ENCODE data around the gene VIPR2.

VIPR2 gene

GRCh38 chr7:159032322-159032721, 112.3 kb downstream of the VIPR2 start:
- DNase-seq (ENCODE audit: low spot score), result no peak
- no peak overlapping the region for H3K27ac ChIP-seq
- CTCF ChIA-PET, result no interaction called here
- POLR2A ChIA-PET (ENCODE audit: low non-redundant PET), result no interaction called here
- TF ChIP-seq, protein P1, sequence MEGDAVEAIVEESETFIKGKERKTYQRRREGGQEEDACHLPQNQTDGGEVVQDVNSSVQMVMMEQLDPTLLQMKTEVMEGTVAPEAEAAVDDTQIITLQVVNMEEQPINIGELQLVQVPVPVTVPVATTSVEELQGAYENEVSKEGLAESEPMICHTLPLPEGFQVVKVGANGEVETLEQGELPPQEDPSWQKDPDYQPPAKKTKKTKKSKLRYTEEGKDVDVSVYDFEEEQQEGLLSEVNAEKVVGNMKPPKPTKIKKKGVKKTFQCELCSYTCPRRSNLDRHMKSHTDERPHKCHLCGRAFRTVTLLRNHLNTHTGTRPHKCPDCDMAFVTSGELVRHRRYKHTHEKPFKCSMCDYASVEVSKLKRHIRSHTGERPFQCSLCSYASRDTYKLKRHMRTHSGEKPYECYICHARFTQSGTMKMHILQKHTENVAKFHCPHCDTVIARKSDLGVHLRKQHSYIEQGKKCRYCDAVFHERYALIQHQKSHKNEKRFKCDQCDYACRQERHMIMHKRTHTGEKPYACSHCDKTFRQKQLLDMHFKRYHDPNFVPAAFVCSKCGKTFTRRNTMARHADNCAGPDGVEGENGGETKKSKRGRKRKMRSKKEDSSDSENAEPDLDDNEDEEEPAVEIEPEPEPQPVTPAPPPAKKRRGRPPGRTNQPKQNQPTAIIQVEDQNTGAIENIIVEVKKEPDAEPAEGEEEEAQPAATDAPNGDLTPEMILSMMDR (conservative IDR thresholded peaks at IDR 0.05; ENCODE audit: low read depth), result no peak

DNA sequence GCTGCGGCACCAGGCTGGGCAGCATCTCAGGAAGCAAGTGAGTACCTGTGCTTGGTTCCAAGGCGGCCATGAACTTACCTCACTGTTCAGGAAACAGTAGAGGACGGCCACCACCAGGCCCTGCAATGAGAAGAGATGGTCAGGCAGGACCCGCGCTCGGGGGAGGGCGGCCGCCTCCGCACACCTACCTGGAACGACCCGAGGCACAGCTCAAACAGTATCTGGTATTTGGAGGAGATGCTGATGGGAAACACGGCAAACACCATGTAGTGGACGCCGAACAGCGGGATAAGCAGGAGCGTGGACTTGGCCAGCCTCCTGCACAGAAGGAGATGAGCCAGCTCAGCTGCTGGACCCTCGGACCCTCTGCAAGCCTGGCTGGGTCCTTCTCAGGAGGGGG, 112.9 kb downstream of the VIPR2 start:
- no peak overlapping the region for H3K27ac ChIP-seq
- POLR2A ChIA-PET (ENCODE audit: low non-redundant PET), result no interaction called here
- TF ChIP-seq, protein P1 (conservative IDR thresholded peaks at IDR 0.05; ENCODE audit: low read depth), result no peak
- DNase-seq (ENCODE audit: low spot score), result no peak
- CTCF ChIA-PET, result no interaction called here

- POLR2A ChIA-PET (ENCODE audit: low non-redundant PET), result no interaction called here
- TF ChIP-seq, protein P1 (conservative IDR thresholded peaks at IDR 0.05; ENCODE audit: low read depth), result no peak
- no peak for DNase-seq (ENCODE audit: low spot score)
- H3K27ac ChIP-seq, result no peak overlapping the region
- CTCF ChIA-PET, result no interaction called here
Observed at GRCh38 chr7:159031135-159031701, 113.4 kb downstream of the VIPR2 start.

DNA sequence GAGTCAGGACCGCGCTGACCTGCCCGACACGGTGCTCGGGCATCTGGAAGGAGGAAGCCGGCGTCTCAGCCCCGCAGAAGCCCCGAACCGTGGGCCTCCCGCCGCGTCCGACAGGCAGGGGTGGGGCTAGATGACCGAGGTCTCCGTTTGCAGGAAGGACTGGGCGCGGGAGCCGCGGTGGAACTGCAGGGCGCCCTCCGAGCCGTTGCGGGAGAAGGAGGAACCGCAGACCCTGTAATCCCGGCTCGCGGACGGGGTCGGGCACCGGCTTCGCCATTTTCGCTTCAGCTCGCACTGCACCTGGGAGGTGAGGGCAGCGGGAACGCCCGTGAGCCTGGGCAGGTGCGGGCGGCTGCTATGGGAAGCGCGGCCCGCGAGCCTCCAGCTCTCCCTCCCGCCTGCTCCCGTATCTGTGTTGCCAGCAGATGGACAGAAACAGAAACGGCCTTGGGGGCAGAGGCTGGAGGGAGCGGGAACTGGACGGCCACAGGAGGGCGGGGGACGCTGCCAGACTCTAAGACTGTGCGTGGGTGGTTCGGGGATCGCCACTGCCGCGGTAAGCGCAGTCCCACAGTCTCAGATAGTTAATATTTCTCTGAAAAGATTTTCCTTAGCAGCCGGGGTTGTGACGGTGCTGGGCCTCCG, 114.1 kb downstream of the VIPR2 start:
- POLR2A ChIA-PET (ENCODE audit: low non-redundant PET), result no interaction called here
- peak; percentile 4 for DNase-seq (ENCODE audit: low spot score)
- TF ChIP-seq, protein P1 (conservative IDR thresholded peaks at IDR 0.05; ENCODE audit: low read depth), result no peak
- H3K27ac ChIP-seq, result no peak overlapping the region
- CTCF ChIA-PET, result no interaction called here

- ChIA-PET CTCF (interaction anchor here (0.6 kb wide), 1 partner anchor 24 kb away, joined by 3 read pairs; no protein-coding TSS in a partner anchor), POLR2A (ENCODE audit: low non-redundant PET) (no interaction called here)
- no peak overlapping the region for H3K27ac ChIP-seq
- TF ChIP-seq, protein P1 (conservative IDR thresholded peaks at IDR 0.05; ENCODE audit: low read depth), result no peak
- no peak for DNase-seq (ENCODE audit: low spot score)
Observed at GRCh38 chr7:159028508-159029401, 115.9 kb downstream of the VIPR2 start.

GRCh38 chr7:159027789-159028507, 116.7 kb downstream of the VIPR2 start:
- TF ChIP-seq, protein P1 (conservative IDR thresholded peaks at IDR 0.05; ENCODE audit: low read depth), result no peak
- CTCF ChIA-PET, result no interaction called here
- DNase-seq (ENCODE audit: low spot score), result peak; percentile 53
- H3K27ac ChIP-seq, result peak overlapping the region; percentile 55
- POLR2A ChIA-PET (ENCODE audit: low non-redundant PET), result no interaction called here
